Psoas muscle (tissue), 8 donors: ENCODE measurements around the gene ULK3. TPM values are rescaled to one million over a fixed set of nuclear protein-coding genes. Genes with fewer than 3 reads are reported as not detected.
A peak's percentile ranks its signal among the peaks of the same experiment; 100 is the strongest.

Experiments used
- ATAC-seq, 4 donors: fragments of 200-7000 bp; cut with Tn5 transposase; one replicate each; pipeline ENCODE4 v1.9.1; 2020; ENCODE audit warnings: moderate library complexity in 3 of 4, mild to moderate bottlenecking in 2 of 4
- DNase-seq, 2 donors: peaks; one replicate each; pipeline ENCODE4 v3.0.0-alpha.2; 2020
- H3K27ac ChIP-seq: fragments of 200-600 bp; one replicate; pipeline ENCODE4 v1.8.0; 2022
- H3K27me3 ChIP-seq, 3 donors: fragments of 200-600 bp in 1 of 3; one replicate each; pipeline versions ENCODE4 v1.6.1 to v1.8.0; 2013 to 2022; ENCODE audit warnings: low read length in 2 of 3, mild to moderate bottlenecking in 2 of 3, moderate library complexity in 1 of 3; ENCODE audit not compliant: insufficient read depth in 3 of 3
- H3K36me3 ChIP-seq, 2 donors: fragments of 200-600 bp in 1 of 2; one replicate each; pipeline versions ENCODE4 v1.6.1 to v1.8.0; 2013 to 2022; ENCODE audit warnings: low read depth in 1 of 2, mild to moderate bottlenecking in 1 of 2, moderate library complexity in 1 of 2; ENCODE audit not compliant: insufficient read depth in 1 of 2
- H3K4me1 ChIP-seq: fragments of 200-600 bp; one replicate; pipeline ENCODE4 v1.8.0; 2022
- H3K4me3 ChIP-seq: fragments of 200-600 bp; one replicate; pipeline ENCODE4 v1.8.0; 2022; ENCODE audit warnings: mild to moderate bottlenecking
- H3K9me3 ChIP-seq: fragments of 200-600 bp; one replicate; pipeline ENCODE4 v1.8.0; 2022
- CTCF ChIP-seq: fragments of 200-600 bp; IDR thresholded peaks from one replicate; pipeline ENCODE4 v1.8.0; 2022; ENCODE audit warnings: antibody characterized with exemption
- WGBS, 3 donors: extraction: QIAGEN DNeasy Blood & Tissue Kit; methylation state at CpG; one replicate each; pipeline versions ENCODE4 v1.1.6 to v1.1.7; 2013; 5-methylcytosine and 5-hydroxymethylcytosine counted together
- intact Hi-C, 2 donors: fragments of 100-400 bp; cut with DNase I; formaldehyde crosslinking; loops; one replicate each; pipeline versions ENCODE4 v1.11.0 to v1.14.2; 2022
- polyA plus RNA-seq, 3 donors: library from polyadenylated mRNA; stranded (reverse); fragments of 200-250 nt; gene quantifications; one replicate each; pipeline ENCODE4 v1.2.3, GENCODE V29; 2013
- total RNA-seq, 4 donors: library from RNA; stranded (reverse); fragmentation: NEBNext Ultra II Directional in 2 of 4; extraction: Animal tissue kit (Norgen Biotek cat#: 25700) in 2 of 4; gene quantifications; one replicate each; pipeline versions ENCODE4 v1.2.1 to v1.2.4, GENCODE V29; 2021 to 2023
- donor health status: healthy with polysubstance abuse.
- donor health status: DM: no; HTN: no; CAD: no; lungs with moderate emphysema.
- donor health status: Bipolar disorder and iron deficiency.
- donor health status: healthy.
- donor health status: DM: yes; HTN: yes; CAD: no.
- donor health status: DM: no; HTN: no; CAD: no.
- donor health status: DM: no; HTN: no; CAD: no.
- donor health status: DM: yes; HTN: yes; CAD: no.

Gene ULK3
- total and polyA plus RNA-seq, 7 donors = 17.7 to 43.5 (median 33.2) TPM

- TF ChIP-seq CTCF = no peak
- H3K27me3 ChIP-seq = no peaks in the 10 kb centered on the region
- peaks cover 0 to 55% of the 10 kb centered on the region in 2 donors for H3K36me3 ChIP-seq
- no peaks in the 10 kb centered on the region for H3K9me3 ChIP-seq
- intact Hi-C loops = loop anchor here in 1 of 2 donors (5.0 kb wide), 1 partner anchor 56 kb away; the partner anchor contains the start of gene CSK
- H3K27ac ChIP-seq = no peak overlapping the region
- DNase-seq (no peak), ATAC-seq (no peak)
- H3K4me1 ChIP-seq = no peaks in the 10 kb centered on the region
- no peak overlapping the region for H3K4me3 ChIP-seq
- 88 to 97% (median 92%) methylated on average over 10 of the region's 10 CpGs for WGBS, 3 donors
Measured at GRCh38 chr15:74838137-74838516, 4.8 kb downstream of the ULK3 start.

- DNase-seq (no peak), ATAC-seq (no peak)
- no peaks in the 10 kb centered on the region for H3K9me3 ChIP-seq
- H3K27ac ChIP-seq = no peak overlapping the region
- peaks cover 0 to 55% of the 10 kb centered on the region in 2 donors for H3K36me3 ChIP-seq
- no peak for TF ChIP-seq CTCF
- no peaks in the 10 kb centered on the region for H3K27me3 ChIP-seq
- intact Hi-C loops = loop anchor here in 1 of 2 donors (5.0 kb wide), 1 partner anchor 55 kb away; the partner anchor contains the start of gene CSK
- no peaks in the 10 kb centered on the region for H3K4me1 ChIP-seq
- no peak overlapping the region for H3K4me3 ChIP-seq
- WGBS, 3 donors = 77 to 91% (median 86%) methylated on average over 9 to 15 of the region's 15 CpGs
Measured at GRCh38 chr15:74837482-74838136, 5.3 kb downstream of the ULK3 start.

GRCh38 chr15:74836846-74837245, 6.1 kb downstream of the ULK3 start:
- intact Hi-C loops = loop anchor here in 1 of 2 donors (5.0 kb wide), 1 partner anchor 55 kb away; the partner anchor contains the start of gene CSK
- ATAC-seq (no peak), DNase-seq (no peak)
- WGBS, 3 donors = 78 to 87% (median 87%) methylated on average over 7 of the region's 7 CpGs
- TF ChIP-seq CTCF = no peak
- Histone ChIP-seq H3K9me3 (no peaks in the 10 kb centered on the region), H3K36me3 (peaks cover 0 to 55% of the 10 kb centered on the region in 2 donors), H3K27me3 (no peaks in the 10 kb centered on the region), H3K27ac (no peak overlapping the region), H3K4me3 (no peak overlapping the region), H3K4me1 (peaks cover 5% of the 10 kb centered on the region)

- DNase-seq = peak; percentile 59 to 80
- WGBS, 3 donors = 36 to 41% (median 38%) methylated on average over 5 of the region's 5 CpGs
- Histone ChIP-seq H3K4me1 (peaks cover 17% of the 10 kb centered on the region), H3K27ac (no peak overlapping the region), H3K4me3 (no peak overlapping the region), H3K9me3 (no peaks in the 10 kb centered on the region), H3K36me3 (peaks cover 0 to 44% of the 10 kb centered on the region in 2 donors), H3K27me3 (no peaks in the 10 kb centered on the region)
- ATAC-seq = peak; percentile 46 to 78 (median 68)
- TF ChIP-seq CTCF = peak; percentile 74
- intact Hi-C loops = loop anchor here in 1 of 2 donors (5.0 kb wide), 1 partner anchor 53 kb away; the partner anchor contains the start of gene CSK
Measured at GRCh38 chr15:74835312-74835823, 7.6 kb downstream of the ULK3 start.
